HepG2 (cell line): ENCODE results near the gene NMNAT3. TPM values are rescaled to one million over a fixed set of nuclear protein-coding genes. Genes with fewer than 3 reads are reported as not detected.
A peak's percentile ranks its signal among the peaks of the same experiment; 100 is the strongest.

ENCODE experiments used
- ATAC-seq: fragments of 200-7000 bp; cut with Tn5 transposase; 3 replicates; pipeline ENCODE4 v1.9.1; 2020; ENCODE audit warnings: mild to moderate bottlenecking, moderate library complexity
- BruUV-seq: library from RNA; stranded (reverse); fragments of 400-500 nt; replicated peaks from 2 replicates; lab custom pipeline; 2021; lab: Mats Ljungman, UMichigan
- CTCF ChIA-PET: fragments of 300-600 bp; formaldehyde crosslinking; extraction: SDS; loops from one replicate; lab custom pipeline; 2021; ENCODE audit warnings: low total read pairs, inconsistent platforms, low intra/inter-chr PET ratio; lab: Yijun Ruan, JAX
- POLR2A ChIA-PET: fragments of 350-600 bp; sonication (Branson Sonifier 250); formaldehyde crosslinking; loops from one replicate; lab custom pipeline; 2020; ENCODE audit warnings: antibody characterized with exemption, inconsistent platforms; lab: Yijun Ruan, JAX
- DNase-seq: peaks from one replicate; pipeline ENCODE4 v3.0.0-alpha.2; 2015; ENCODE audit warnings: low spot score
- FAIRE-seq: peaks from 3 replicates; lab custom pipeline; 2011; peaks lifted over from hg19 to GRCh38; lab: Jason Lieb, UNC
- H2AFZ ChIP-seq: one replicate; pipeline ENCODE4 v1.6.1; 2011; ENCODE audit warnings: low read length, inconsistent platforms
- H3K27ac ChIP-seq: fragments of 300-600 bp; 3 replicates; pipeline ENCODE4 v1.8.0; 2011; ENCODE audit warnings: mixed run types, mild to moderate bottlenecking, mixed read lengths, low read length, inconsistent platforms; ENCODE audit not compliant: insufficient read depth; ENCODE audit errors: extremely low read length
- H3K27me3 ChIP-seq, 2 experiments: fragments of 200-600 bp in 1 of 2; 2 replicates in 1 of 2; 3 replicates in 1 of 2; pipeline versions ENCODE4 v1.6.0 to v1.8.0; 2011; ENCODE audit warnings: low read length in 2 of 2, mild to moderate bottlenecking in 2 of 2, moderate library complexity in 2 of 2, inconsistent platforms in 1 of 2; ENCODE audit not compliant: insufficient read depth in 2 of 2, control insufficient read depth in 1 of 2
- H3K36me3 ChIP-seq, 2 experiments: fragments of 200-600 bp in 1 of 2; replicated peaks in 1 of 2; 2 replicates in 1 of 2; 3 replicates in 1 of 2; pipeline versions ENCODE4 v1.5.1 to v1.8.0; 2011; ENCODE audit warnings: low read length in 2 of 2, inconsistent platforms in 1 of 2; ENCODE audit not compliant: insufficient read depth in 2 of 2, control insufficient read depth in 1 of 2
- H3K4me1 ChIP-seq: 2 replicates; pipeline ENCODE4 v1.5.1; 2012; ENCODE audit warnings: low read length, inconsistent platforms; ENCODE audit not compliant: insufficient read depth
- H3K4me2 ChIP-seq: 2 replicates; pipeline ENCODE4 v1.6.0; 2011; ENCODE audit warnings: low read depth, low read length, inconsistent platforms
- H3K4me3 ChIP-seq, 3 experiments: fragments of 200-600 bp in 1 of 3; sonication (generic), shearing (Covaris generic) in 1 of 3; replicated peaks in 1 of 3; 2 replicates each; pipeline ENCODE4 v1.5.1; 2011 to 2016; ENCODE audit warnings: low read length in 3 of 3, inconsistent platforms in 2 of 3, low read depth in 2 of 3, mild to moderate bottlenecking in 2 of 3, control low read depth in 1 of 3, mixed read lengths in 1 of 3; ENCODE audit not compliant: insufficient read depth in 1 of 3
- H3K79me2 ChIP-seq: one replicate; pipeline ENCODE4 v1.6.1; 2011; ENCODE audit warnings: low read length, inconsistent platforms; ENCODE audit not compliant: insufficient read depth
- H3K9ac ChIP-seq: 2 replicates; pipeline ENCODE4 v1.6.0; 2011; ENCODE audit warnings: mild to moderate bottlenecking, low read depth, low read length, inconsistent platforms; ENCODE audit not compliant: insufficient read depth
- H3K9me3 ChIP-seq: 2 replicates; pipeline ENCODE4 v1.5.1; 2012; ENCODE audit warnings: mild to moderate bottlenecking, low read length
- H4K20me1 ChIP-seq: 2 replicates; pipeline ENCODE4 v1.6.0; 2011; ENCODE audit warnings: inconsistent platforms, mild to moderate bottlenecking, low read length, moderate library complexity; ENCODE audit not compliant: insufficient read depth
- ASH2L ChIP-seq: fragments of 300-600, 200-600 bp; sonication (generic); IDR thresholded peaks from 2 replicates; pipeline ENCODE4 v1.7.0; 2017; ENCODE audit warnings: low read depth, mild to moderate bottlenecking, moderate library complexity, mixed read lengths, low read length; ENCODE audit not compliant: insufficient read length
- KDM6A ChIP-seq: IDR thresholded peaks from 2 replicates; pipeline ENCODE4 v1.6.1; 2016; ENCODE audit warnings: low read depth
- MYC ChIP-seq: sonication (generic); formaldehyde crosslinking; IDR thresholded peaks from 2 replicates; pipeline ENCODE4 v1.9.0; 2021; ENCODE audit warnings: missing genetic modification reagents, borderline replicate concordance
- NFE2 ChIP-seq: sonication (generic); formaldehyde crosslinking; IDR thresholded peaks from 2 replicates; pipeline ENCODE4 v1.4.0; 2020; ENCODE audit warnings: missing genetic modification reagents
- PHF5A ChIP-seq: IDR thresholded peaks from one replicate; pipeline ENCODE4 v1.6.1; 2018; ENCODE audit warnings: low read depth, missing genetic modification reagents; ENCODE audit not compliant: unreplicated experiment
- POLR2AphosphoS2 ChIP-seq: IDR thresholded peaks from 2 replicates; pipeline ENCODE4 v1.6.1; 2011; ENCODE audit warnings: low read depth, low read length, improper control_type of control experiment
- PTBP1 ChIP-seq: fragments of 200-400 bp; formaldehyde crosslinking; IDR thresholded peaks from 2 replicates; pipeline ENCODE4 v1.6.1; 2018; ENCODE audit warnings: low read length, low read depth; ENCODE audit not compliant: poor library complexity, severe bottlenecking
- RBM39 ChIP-seq: fragments of 200-400 bp; formaldehyde crosslinking; IDR thresholded peaks from one replicate; pipeline ENCODE4 v1.6.1; 2018; ENCODE audit warnings: antibody characterized with exemption, mild to moderate bottlenecking, low read depth, low read length; ENCODE audit not compliant: poor library complexity, severe bottlenecking
- SALL1 ChIP-seq: sonication (generic); formaldehyde crosslinking; IDR thresholded peaks from 2 replicates; pipeline ENCODE4 v1.8.0; 2022; ENCODE audit warnings: mild to moderate bottlenecking, missing genetic modification reagents
- SMAD9 ChIP-seq: sonication (generic); formaldehyde crosslinking; IDR thresholded peaks from 2 replicates; pipeline ENCODE4 v1.5.1; 2020; ENCODE audit warnings: mild to moderate bottlenecking, missing genetic modification reagents
- SMYD3 ChIP-seq: sonication (generic); formaldehyde crosslinking; IDR thresholded peaks from 2 replicates; pipeline ENCODE4 v1.8.1; 2023; ENCODE audit warnings: mild to moderate bottlenecking, missing genetic modification reagents
- YEATS4 ChIP-seq: sonication (generic); formaldehyde crosslinking; IDR thresholded peaks from 2 replicates; pipeline ENCODE4 v1.4.0; 2020; ENCODE audit warnings: missing genetic modification reagents, borderline replicate concordance
- ZFP82 ChIP-seq: sonication (generic); formaldehyde crosslinking; IDR thresholded peaks from 2 replicates; pipeline ENCODE4 v1.5.1; 2020; ENCODE audit warnings: mild to moderate bottlenecking, missing genetic modification reagents, borderline replicate concordance
- ZNF678 ChIP-seq: sonication (generic); formaldehyde crosslinking; IDR thresholded peaks from 2 replicates; pipeline ENCODE4 v1.4.0; 2020; ENCODE audit warnings: mild to moderate bottlenecking, missing genetic modification reagents
- ZNF687 ChIP-seq: sonication (generic); formaldehyde crosslinking; IDR thresholded peaks from 2 replicates; pipeline ENCODE4 v1.5.1; 2020; ENCODE audit warnings: mild to moderate bottlenecking, missing genetic modification reagents, moderate library complexity
- ZNF749 ChIP-seq: sonication (generic); formaldehyde crosslinking; IDR thresholded peaks from 2 replicates; pipeline ENCODE4 v1.8.0; 2022; ENCODE audit warnings: mild to moderate bottlenecking, missing genetic modification reagents, moderate library complexity, borderline replicate concordance
- ZNF891 ChIP-seq: sonication (generic); formaldehyde crosslinking; IDR thresholded peaks from 2 replicates; pipeline ENCODE4 v1.5.0; 2020; ENCODE audit warnings: mild to moderate bottlenecking, missing genetic modification reagents
- WGBS: methylation state at CpG from one replicate; pipeline ENCODE4 v1.1.6; 2017; ENCODE audit warnings: low lambda C conversion rate; 5-methylcytosine and 5-hydroxymethylcytosine counted together
- in situ Hi-C: cut with HindIII; loops from 2 replicates; pipeline ENCODE4 v1.10.0; 2017; ENCODE audit warnings: low pct_unique_long_range_greater_than_20kb; ENCODE audit not compliant: extremely low pct_ligation_motif_present
- intact Hi-C: fragments of 100-400 bp; cut with micrococcal nuclease; formaldehyde crosslinking; loops from one replicate; pipeline ENCODE4 v1.10.0; 2022; ENCODE audit not compliant: unreplicated experiment
- polyA plus RNA-seq, 8 experiments: library from polyadenylated mRNA; depleted of rRNA in 3 of 8; stranded (reverse) in 7 of 8; unstranded in 1 of 8; fragments of >200 nt; fragmentation: Illumina TruSeq in 4 of 8; extraction: Trizol in 4 of 8; gene quantifications; 2 replicates each; pipeline versions ENCODE4 v1.2.1 to v1.2.3, GENCODE V29; 2011 to 2016; ENCODE audit warnings: low read depth in 4 of 8, missing spikeins in 1 of 8, mixed read lengths in 1 of 8; ENCODE audit not compliant: insufficient read depth in 1 of 8
- total RNA-seq, 5 experiments: library from RNA; depleted of rRNA; stranded (reverse); fragments of >200 nt; fragmentation: Illumina TruSeq; extraction: Trizol; gene quantifications; 2 replicates each; pipeline ENCODE4 v1.2.3, GENCODE V29; 2016; ENCODE audit warnings: low read depth in 1 of 5
- TF ChIP-seq, protein P1 (sequence below): sonication (generic); formaldehyde crosslinking; IDR thresholded peaks from 2 replicates; pipeline ENCODE4 v1.5.0; 2020; ENCODE audit warnings: missing genetic modification reagents

The NMNAT3 gene
- total and polyA plus RNA-seq, 2 of the 13 experiments (the other 11 are each of a cell fraction or from before 2014, with no cell fraction given) = 6.1 to 7.0 TPM

DNA sequence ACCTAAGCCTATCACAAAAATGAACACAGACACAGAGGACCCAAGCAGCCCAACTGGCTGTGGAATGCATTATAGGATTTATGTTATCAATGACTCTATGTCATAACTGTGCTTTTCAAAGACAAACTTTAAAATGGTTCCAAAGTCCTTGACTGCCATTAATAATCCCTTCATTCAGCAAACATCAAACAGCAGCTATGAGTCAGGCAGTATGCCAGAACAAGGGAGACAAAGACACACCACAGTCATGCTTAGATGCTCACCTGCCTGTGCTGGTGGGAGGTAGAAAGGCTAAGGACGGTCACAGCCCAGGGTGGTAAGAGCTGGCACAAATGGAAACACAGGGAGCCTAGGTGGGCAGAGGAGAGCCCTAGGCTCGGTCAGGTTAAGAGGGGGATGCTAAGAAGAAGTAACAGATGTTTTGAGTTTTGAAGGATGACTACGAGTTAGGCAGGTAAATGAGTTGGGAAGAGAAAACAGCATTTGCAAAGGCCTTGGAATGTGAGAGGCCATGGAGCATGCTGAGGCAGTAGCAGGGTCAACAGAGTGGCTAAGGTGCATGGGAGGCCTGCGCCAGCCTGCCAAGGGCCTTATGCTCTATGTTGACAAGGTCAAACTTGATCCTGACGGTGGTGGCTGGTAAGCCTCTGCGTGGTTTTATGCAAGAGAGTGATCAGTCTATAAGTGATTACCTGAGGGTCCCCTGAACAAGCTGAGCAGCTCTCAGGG lies 23.0 kb downstream of the NMNAT3 start (continued):
- peak; percentile 40; the same call in 1 of the 2 replicates for TF ChIP-seq ZNF687

DNA sequence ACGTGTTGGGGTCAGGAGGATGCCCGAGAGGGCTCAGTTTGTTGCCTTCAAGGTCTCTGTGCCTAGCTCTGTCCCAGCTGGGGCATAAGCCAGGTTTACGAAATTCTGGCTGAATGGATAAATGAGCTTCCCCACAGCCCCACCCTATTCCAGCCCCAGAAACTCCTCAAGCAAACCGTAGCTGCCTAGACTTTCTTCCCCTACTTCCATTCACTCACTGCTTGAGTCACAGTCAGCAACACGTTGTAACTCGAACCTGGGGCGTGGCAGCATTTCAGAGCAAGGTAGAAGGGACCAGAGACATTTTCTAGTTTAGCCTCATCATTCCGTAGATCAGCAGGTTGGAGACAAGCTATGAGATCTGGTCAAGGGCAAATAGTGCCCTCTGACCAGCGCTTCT lies 24.2 kb downstream of the NMNAT3 start:
- Histone ChIP-seq H3K9me3 (no peaks in the 10 kb centered on the region), H3K4me1 (peaks cover 40% of the 10 kb centered on the region), H3K9ac (peak overlapping the region; percentile 57), H3K4me2 (peak overlapping the region; percentile 61), H3K27ac (peak overlapping the region; percentile 73), H2AFZ (no peak overlapping the region), H3K27me3 (no peaks in the 10 kb centered on the region), H4K20me1 (no peaks in the 10 kb centered on the region), H3K79me2 (no peaks in the 10 kb centered on the region), H3K4me3 (peak overlapping the region in 1 of 3 experiments; percentile 29; a peak in 1 of 6 replicates), H3K36me3 (no peaks in the 10 kb centered on the region)
- in situ Hi-C loops (no loop called here), intact Hi-C loops (no loop called here)
- WGBS = 25% methylated on average over 7 of the region's 9 CpGs
- no TSS peak for BruUV-seq
- DNase-seq (peak; percentile 25), FAIRE-seq (no peak), ATAC-seq (no peak)
- ChIA-PET POLR2A (interaction anchor here (4.2 kb wide), 1 partner anchor 24 kb away, joined by 23 read pairs; the partner anchor contains the start of gene NMNAT3), CTCF (no interaction called here)
- TF ChIP-seq ZNF891 (CRISPR knock-in tag) = no peak
- TF ChIP-seq, protein P1, sequence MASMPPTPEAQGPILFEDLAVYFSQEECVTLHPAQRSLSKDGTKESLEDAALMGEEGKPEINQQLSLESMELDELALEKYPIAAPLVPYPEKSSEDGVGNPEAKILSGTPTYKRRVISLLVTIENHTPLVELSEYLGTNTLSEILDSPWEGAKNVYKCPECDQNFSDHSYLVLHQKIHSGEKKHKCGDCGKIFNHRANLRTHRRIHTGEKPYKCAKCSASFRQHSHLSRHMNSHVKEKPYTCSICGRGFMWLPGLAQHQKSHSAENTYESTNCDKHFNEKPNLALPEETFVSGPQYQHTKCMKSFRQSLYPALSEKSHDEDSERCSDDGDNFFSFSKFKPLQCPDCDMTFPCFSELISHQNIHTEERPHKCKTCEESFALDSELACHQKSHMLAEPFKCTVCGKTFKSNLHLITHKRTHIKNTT (CRISPR knock-in tag) = no peak
- no peak for TF ChIP-seq ZNF678
- TF ChIP-seq ZFP82 (CRISPR knock-in tag) = no peak
- no peak for TF ChIP-seq YEATS4
- no peak for TF ChIP-seq SMYD3 (CRISPR knock-in tag)
- no peak for TF ChIP-seq ASH2L
- TF ChIP-seq KDM6A (CRISPR knock-in tag) = no peak
- no peak for TF ChIP-seq SMAD9 (CRISPR knock-in tag)
- no peak for TF ChIP-seq RBM39
- no peak for TF ChIP-seq ZNF749
- no peak for TF ChIP-seq PHF5A (CRISPR knock-in tag)
- TF ChIP-seq POLR2AphosphoS2 = no peak
- no peak for TF ChIP-seq MYC (CRISPR knock-in tag)
- TF ChIP-seq PTBP1 = no peak
- no peak for TF ChIP-seq NFE2 (CRISPR knock-in tag)
- TF ChIP-seq SALL1 = peak; percentile 17; the same call in 1 of the 2 replicates
